Jurkat, Clone E6-1 (cell line): ENCODE results near the gene AHI1.

Source experiments
- DNase-seq: peaks from one replicate; pipeline ENCODE4 v3.0.0-alpha.2; 2011; ENCODE audit warnings: low read depth, low spot score
- H3K4me3 ChIP-seq: 2 replicates; pipeline ENCODE4 v1.5.1; 2011; ENCODE audit warnings: mild to moderate bottlenecking, low read length, control low read depth, moderate library complexity

Gene AHI1

GRCh38 chr6:135475292-135475886 lies 22.2 kb downstream of the AHI1 start:
- no peak for DNase-seq
- no peak overlapping the region for H3K4me3 ChIP-seq

GRCh38 chr6:135474362-135474761 lies 23.2 kb downstream of the AHI1 start:
- no peak overlapping the region for H3K4me3 ChIP-seq
- DNase-seq, result no peak

- no peak overlapping the region for H3K4me3 ChIP-seq
- no peak for DNase-seq
Observed at GRCh38 chr6:135465903-135466302, 31.6 kb downstream of the AHI1 start.

DNA sequence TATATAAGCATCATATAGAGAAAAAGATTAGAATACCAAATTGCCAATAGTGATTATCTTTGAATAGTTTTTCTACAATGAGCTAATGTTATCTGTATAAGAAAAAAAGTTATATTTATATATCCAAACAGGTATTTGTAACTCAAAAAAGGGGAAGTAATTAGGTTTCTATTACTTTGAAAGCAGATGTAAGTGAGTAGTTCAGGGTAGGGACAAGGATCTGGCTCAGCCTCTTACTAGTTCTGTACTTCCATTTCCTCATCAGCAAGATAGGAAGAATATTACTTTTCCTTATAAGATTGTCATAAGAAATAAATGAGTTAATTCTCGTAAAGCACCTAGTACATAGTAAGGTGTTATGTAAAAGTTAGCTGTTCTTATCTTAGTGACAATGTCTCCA lies 32.2 kb downstream of the AHI1 start:
- no peak overlapping the region for H3K4me3 ChIP-seq
- no peak for DNase-seq

- DNase-seq, result no peak
- no peak overlapping the region for H3K4me3 ChIP-seq
Observed at GRCh38 chr6:135464634-135465033, 32.9 kb downstream of the AHI1 start.

- no peak for DNase-seq
- H3K4me3 ChIP-seq, result no peak overlapping the region
Observed at GRCh38 chr6:135461208-135461607, 36.3 kb downstream of the AHI1 start.

GRCh38 chr6:135458051-135458450 lies 39.5 kb downstream of the AHI1 start:
- no peak for DNase-seq
- no peak overlapping the region for H3K4me3 ChIP-seq

GRCh38 chr6:135451617-135452190 lies 45.8 kb downstream of the AHI1 start:
- no peak overlapping the region for H3K4me3 ChIP-seq
- DNase-seq, result peak; percentile 57

DNA sequence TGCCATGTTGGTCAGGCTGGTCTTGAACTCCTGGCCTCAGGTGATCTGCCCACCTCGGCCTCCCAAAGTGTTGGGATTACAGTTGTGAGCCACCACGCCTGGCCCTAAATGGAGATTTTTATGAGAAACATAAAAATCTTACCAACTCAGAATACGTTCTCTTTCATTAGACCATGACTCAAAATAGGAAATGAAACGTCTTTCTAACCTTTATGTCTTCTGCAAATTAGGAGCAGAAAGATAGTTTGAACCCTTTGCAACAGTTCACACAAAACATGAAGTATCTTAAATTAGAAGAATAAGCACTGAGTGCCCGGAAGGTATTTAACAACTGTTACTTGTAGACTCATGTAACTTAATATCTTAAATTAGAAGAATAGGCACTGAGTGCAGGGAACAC lies 48.3 kb downstream of the AHI1 start:
- no peak overlapping the region for H3K4me3 ChIP-seq
- DNase-seq, result no peak

- H3K4me3 ChIP-seq, result no peak overlapping the region
- peak; percentile 44 for DNase-seq
Observed at GRCh38 chr6:135440087-135440792, 57.3 kb downstream of the AHI1 start.

GRCh38 chr6:135439549-135439948 lies 58.0 kb downstream of the AHI1 start:
- H3K4me3 ChIP-seq, result no peak overlapping the region
- no peak for DNase-seq

DNA sequence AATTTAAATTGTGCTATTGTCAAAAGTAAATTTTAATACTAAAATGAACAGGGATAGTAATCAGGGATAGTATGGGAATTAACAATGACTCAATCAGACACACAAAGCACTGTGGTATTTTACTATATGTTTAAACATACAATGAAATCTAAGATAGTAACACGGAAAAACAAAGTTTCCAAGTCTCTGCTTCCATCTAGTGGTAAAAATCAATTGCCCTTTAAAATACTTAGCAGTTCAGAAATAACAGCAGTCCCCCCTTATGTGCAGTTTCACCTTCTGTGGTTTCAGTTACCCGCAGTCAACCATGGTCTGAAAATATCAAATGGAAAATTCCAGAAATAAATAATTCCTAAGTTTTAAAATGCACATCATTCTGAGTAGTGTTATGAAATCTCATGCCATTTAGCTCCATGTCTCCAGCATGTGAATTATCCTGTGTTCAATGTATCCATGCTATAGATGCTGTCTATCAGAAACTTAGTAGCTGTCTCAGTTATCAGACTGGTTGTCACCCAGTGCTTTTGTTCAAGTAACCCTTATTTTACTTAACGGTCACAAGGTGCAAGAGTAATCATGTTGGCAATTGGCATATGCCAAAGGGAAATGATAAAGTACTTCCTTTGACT lies 58.5 kb downstream of the AHI1 start:
- H3K4me3 ChIP-seq, result no peak overlapping the region
- DNase-seq, result peak; percentile 80

DNA sequence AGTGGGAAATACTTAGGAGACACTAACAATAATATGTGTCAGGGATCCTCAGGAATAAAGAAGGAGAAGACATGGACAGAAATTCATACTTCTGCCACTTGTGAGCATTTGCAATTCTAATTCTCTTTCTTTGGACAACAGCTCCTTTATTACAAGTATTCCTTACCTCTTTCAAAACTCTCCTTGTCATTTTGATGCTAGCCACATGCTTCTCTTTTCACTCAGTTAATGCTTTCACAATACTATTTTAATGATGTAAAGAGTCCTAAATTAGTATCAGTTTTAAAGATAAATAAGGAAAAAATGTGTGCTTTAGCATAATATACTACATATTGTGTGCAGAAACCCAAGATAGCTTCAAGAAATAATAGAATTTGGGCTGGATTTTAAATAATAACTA lies 62.5 kb downstream of the AHI1 start:
- H3K4me3 ChIP-seq, result no peak overlapping the region
- DNase-seq, result no peak

GRCh38 chr6:135434095-135434494 lies 63.4 kb downstream of the AHI1 start:
- H3K4me3 ChIP-seq, result no peak overlapping the region
- no peak for DNase-seq

- no peak overlapping the region for H3K4me3 ChIP-seq
- DNase-seq, result no peak
Observed at GRCh38 chr6:135428078-135428477, 69.5 kb downstream of the AHI1 start.

DNA sequence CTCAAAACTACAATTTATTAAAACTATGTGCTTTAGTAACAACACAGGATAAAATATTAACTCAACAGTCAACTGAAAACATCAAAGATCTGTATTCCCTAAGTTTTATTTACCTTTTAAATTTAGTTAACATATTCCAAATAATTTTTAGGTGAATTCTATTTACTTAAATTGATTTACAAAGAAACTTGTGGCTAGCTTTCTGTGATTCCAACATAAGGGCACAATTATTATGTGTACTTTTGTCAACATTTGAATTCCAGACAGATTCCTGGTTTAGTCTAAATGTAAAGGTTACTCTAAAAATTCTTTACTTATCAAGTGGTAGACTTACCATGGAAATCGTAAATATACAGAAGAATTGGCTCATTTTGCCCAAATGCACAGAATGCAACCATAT lies 70.7 kb downstream of the AHI1 start:
- DNase-seq, result no peak
- no peak overlapping the region for H3K4me3 ChIP-seq

DNA sequence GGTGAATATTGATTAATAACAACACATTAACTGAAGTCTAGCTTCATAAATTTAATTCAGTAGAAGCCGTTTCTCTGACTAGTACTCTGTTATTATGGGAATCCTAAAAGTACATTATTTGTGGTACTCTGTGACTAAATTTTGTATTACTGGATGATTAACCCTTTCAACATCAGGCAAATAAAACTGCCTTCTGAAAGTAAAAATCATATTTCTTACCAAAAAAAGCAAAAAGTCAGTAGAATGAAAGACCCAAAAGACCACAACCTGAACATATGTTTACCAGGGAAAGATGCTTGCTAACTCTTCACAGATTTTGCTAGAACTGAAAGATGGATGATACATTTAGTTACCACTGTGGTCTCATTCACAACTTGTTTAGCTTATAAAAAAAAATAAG lies 73.2 kb downstream of the AHI1 start:
- DNase-seq, result no peak
- H3K4me3 ChIP-seq, result no peak overlapping the region

DNA sequence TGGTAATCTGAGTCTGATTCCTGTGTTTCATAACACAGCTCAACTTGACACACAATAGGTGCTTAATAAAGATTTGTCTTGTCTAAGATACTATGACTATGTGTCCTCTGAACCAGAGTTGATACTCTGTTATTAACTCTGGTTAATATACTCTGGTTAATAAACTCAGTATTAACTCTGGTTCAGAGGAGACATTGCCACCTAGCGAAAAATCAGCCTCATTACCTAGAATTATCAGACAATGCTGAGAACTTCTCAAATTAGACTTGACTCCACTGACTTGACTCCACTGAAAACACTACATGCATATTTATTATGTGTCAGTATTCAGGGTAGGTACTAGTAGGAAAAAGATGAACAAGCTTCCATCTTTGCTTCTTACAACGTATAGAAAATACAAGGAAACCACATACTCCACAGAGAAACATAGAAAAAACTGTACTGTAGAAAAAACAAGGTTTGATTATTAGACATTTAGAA lies 73.9 kb downstream of the AHI1 start:
- DNase-seq, result peak; percentile 84
- no peak overlapping the region for H3K4me3 ChIP-seq

DNA sequence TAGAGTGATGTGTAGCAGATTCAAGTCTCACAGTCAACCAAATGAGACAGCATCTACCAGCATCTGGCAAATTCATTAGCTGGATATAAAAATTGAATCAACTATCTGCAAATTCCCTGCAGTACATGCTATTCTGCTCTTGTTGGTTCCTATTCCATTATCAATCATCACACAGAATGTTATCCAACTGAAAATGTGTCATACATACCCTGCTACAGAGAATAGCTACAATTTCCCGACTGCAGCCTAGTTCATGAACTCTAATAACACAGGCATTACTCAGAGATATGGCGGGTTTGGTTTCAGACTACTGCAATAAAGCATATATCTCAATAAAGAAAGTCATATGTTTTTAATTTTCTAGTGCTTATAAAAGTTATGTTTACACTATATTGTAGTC lies 78.4 kb downstream of the AHI1 start:
- H3K4me3 ChIP-seq, result no peak overlapping the region
- no peak for DNase-seq

DNA sequence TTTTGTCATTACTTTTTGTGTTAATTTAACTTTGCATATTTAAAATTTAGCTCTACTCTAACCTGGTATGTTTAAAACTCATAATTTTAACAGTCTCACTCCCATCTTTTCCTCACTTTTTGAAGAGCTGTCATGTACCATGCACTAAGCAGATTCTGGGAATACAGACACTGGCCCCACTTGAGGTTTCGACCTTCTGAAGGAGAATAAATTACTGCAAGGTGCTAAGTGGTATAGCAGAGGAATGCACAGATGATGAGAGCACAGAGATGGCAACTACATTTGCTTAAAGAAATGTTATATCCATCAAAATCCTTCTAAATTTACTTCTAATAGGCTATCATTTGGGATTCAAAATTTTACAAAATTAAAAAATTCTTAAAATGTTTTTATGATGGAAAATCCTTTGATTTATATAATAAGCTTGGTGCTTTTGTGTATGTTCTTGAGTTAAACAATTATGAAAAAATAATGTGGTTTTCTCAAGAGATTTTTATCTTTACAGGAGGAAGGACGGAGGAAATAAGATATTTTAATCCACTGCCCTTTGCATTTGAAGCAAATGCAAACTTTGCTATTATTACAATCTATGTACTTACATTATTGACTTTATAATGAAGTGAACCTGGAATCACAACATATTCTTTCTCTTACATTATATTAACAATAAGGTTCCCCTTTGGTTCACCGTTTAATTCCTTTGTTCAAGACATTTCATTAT lies 79.3 kb downstream of the AHI1 start:
- no peak overlapping the region for H3K4me3 ChIP-seq
- DNase-seq, result no peak
